GM12874 (cell line): ENCODE results near the gene DST.

Experiments
- TF ChIP-seq, protein P1 (sequence below): IDR thresholded peaks from 2 replicates; pipeline ENCODE4 v1.5.1; 2011; ENCODE audit warnings: low read depth, mild to moderate bottlenecking, control low read depth, low read length, moderate library complexity; ENCODE audit not compliant: insufficient read depth

The DST gene

DNA sequence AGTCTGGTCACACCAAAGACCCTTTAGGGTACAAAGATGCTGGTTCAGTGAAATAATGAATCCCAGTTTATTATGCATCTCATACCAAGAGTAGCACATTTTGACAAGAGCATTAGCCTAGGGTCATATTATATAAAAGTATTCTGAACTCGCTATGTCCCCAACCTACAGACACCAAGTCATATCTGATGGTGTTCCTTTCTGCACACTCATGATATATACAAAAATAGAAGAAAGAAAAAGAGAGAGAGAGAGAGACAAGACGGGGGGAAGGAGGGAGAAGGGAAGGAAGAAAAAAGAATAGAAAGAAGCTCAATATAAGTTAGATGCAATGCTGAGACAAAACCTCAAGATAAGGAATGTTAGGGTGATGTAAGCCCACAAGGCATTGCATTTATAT, 131.1 kb downstream of the DST start:
- TF ChIP-seq, protein P1, sequence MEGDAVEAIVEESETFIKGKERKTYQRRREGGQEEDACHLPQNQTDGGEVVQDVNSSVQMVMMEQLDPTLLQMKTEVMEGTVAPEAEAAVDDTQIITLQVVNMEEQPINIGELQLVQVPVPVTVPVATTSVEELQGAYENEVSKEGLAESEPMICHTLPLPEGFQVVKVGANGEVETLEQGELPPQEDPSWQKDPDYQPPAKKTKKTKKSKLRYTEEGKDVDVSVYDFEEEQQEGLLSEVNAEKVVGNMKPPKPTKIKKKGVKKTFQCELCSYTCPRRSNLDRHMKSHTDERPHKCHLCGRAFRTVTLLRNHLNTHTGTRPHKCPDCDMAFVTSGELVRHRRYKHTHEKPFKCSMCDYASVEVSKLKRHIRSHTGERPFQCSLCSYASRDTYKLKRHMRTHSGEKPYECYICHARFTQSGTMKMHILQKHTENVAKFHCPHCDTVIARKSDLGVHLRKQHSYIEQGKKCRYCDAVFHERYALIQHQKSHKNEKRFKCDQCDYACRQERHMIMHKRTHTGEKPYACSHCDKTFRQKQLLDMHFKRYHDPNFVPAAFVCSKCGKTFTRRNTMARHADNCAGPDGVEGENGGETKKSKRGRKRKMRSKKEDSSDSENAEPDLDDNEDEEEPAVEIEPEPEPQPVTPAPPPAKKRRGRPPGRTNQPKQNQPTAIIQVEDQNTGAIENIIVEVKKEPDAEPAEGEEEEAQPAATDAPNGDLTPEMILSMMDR, result no peak

DNA sequence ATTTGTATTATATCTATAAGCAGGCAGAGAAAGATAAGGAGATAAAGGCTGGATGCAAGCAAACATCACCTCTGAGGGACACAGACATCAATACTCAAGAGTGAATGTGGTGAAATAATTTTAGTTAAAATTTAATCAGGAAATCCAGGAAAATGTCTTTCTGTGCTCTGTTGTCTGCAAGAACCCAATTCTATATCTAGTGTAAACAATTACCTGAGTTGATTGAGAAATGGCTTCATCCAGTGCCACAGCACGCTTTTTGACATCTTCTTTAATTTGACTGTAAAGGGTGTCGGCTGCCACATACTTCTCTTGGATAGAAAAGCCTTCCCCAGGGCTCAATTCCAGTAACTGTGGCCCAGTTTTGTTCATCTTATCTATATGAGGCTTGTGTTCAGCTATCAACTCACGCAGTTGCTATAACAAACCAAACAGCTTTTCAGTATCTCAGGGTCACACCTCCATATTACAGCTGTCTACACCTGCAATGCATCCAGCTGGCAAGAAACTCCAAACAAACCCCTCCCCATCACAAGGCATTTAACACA, 131.6 kb downstream of the DST start:
- TF ChIP-seq, protein P1, result no peak

DNA sequence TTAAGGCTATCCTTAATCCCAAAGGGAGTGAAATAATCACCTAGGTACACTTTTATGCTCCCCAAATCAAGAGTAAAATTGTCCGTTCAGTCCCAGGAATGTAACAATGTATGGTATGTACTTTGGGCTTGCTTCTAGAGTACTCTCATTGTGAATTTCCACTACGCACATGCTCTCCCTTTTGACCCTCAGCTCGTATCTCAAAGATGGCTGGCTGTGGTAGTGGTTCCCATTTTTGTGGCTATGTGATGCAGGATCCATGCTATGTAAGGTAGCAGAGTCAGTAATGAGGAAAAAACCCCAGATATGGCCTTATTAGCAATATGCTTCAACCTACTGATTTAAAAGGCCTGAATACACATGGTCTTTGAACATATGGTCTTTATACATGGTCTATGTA, 133.7 kb downstream of the DST start:
- TF ChIP-seq, protein P1, result no peak

- TF ChIP-seq, protein P1, result no peak
These were observed 135.2 kb downstream of the DST start for GRCh38 chr6:56507517-56507916.

GRCh38 chr6:56505512-56506260, 137.0 kb downstream of the DST start:
- TF ChIP-seq, protein P1, result no peak

GRCh38 chr6:56501993-56502392, 140.7 kb downstream of the DST start:
- TF ChIP-seq, protein P1, result no peak

- TF ChIP-seq, protein P1, result no peak
These were observed 143.6 kb downstream of the DST start for GRCh38 chr6:56499095-56499494.
